Fibroblast of lung (primary cell): ENCODE measurements around the gene EFHC1. TPM values are rescaled to one million over a fixed set of nuclear protein-coding genes. Genes with fewer than 3 reads are reported as not detected.

Experiments
- DNase-seq, 2 donors: peaks; one replicate each; pipeline versions ENCODE4 v3.0.0 to v3.0.0-alpha.2; 2010; ENCODE audit warnings: low read depth in 2 of 2
- H2AFZ ChIP-seq: 2 replicates; pipeline ENCODE4 v1.5.1; 2012; ENCODE audit warnings: low read length, control low read depth, inconsistent platforms
- H3K27ac ChIP-seq: 2 replicates; pipeline ENCODE4 v1.5.1; 2011; ENCODE audit warnings: low read length, control low read depth; ENCODE audit not compliant: insufficient read depth
- H3K27me3 ChIP-seq: 2 replicates; pipeline ENCODE4 v1.5.1; 2011; ENCODE audit warnings: mild to moderate bottlenecking, low read length; ENCODE audit not compliant: control insufficient read depth, insufficient read depth
- H3K36me3 ChIP-seq: 2 replicates; pipeline ENCODE4 v1.5.1; 2011; ENCODE audit warnings: low read length; ENCODE audit not compliant: control insufficient read depth, insufficient read depth
- H3K4me1 ChIP-seq: 2 replicates; pipeline ENCODE4 v1.5.1; 2011; ENCODE audit warnings: low read length; ENCODE audit not compliant: control insufficient read depth, insufficient read depth; ENCODE audit errors: extremely low read depth
- H3K4me2 ChIP-seq: 2 replicates; pipeline ENCODE4 v1.5.1; 2011; ENCODE audit warnings: low read length, control low read depth; ENCODE audit not compliant: insufficient read depth; ENCODE audit errors: extremely low read depth
- H3K4me3 ChIP-seq, 4 experiments: fragments of 200-600 bp in 1 of 4; sonication (generic) in 1 of 4; replicated peaks in 1 of 4; 2 replicates each; pipeline ENCODE4 v1.5.1; 2011 to 2016; ENCODE audit warnings: low read length in 4 of 4, low read depth in 3 of 4, mild to moderate bottlenecking in 3 of 4, control low read depth in 2 of 4, inconsistent platforms in 1 of 4, mixed read lengths in 1 of 4; ENCODE audit not compliant: insufficient read depth in 1 of 4; ENCODE audit errors: control extremely low read depth in 1 of 4
- H3K79me2 ChIP-seq: 2 replicates; pipeline ENCODE4 v1.5.1; 2012; ENCODE audit warnings: mild to moderate bottlenecking, low read length, inconsistent platforms; ENCODE audit not compliant: control insufficient read depth, insufficient read depth
- H3K9ac ChIP-seq: 2 replicates; pipeline ENCODE4 v1.5.1; 2011; ENCODE audit warnings: mild to moderate bottlenecking, low read length, control low read depth; ENCODE audit not compliant: insufficient read depth
- H3K9me3 ChIP-seq: 2 replicates; pipeline ENCODE4 v1.5.1; 2012; ENCODE audit warnings: low read depth, low read length; ENCODE audit not compliant: control insufficient read depth, insufficient read depth
- H4K20me1 ChIP-seq: 2 replicates; pipeline ENCODE4 v1.5.1; 2011; ENCODE audit warnings: low read length; ENCODE audit not compliant: control insufficient read depth, insufficient read depth; ENCODE audit errors: extremely low read depth
- CTCF ChIP-seq, 2 donors: IDR thresholded peaks in 1 of 2; conservative IDR thresholded peaks in 1 of 2; 1 replicate in 1 of 2; 2 replicates in 1 of 2; pipeline ENCODE4 v1.5.1; 2011 to 2012; ENCODE audit warnings: low read length in 2 of 2, control low read depth in 1 of 2, inconsistent platforms in 1 of 2, low read depth in 1 of 2, mild to moderate bottlenecking in 1 of 2
- EZH2 ChIP-seq: IDR thresholded peaks from 2 replicates; pipeline ENCODE4 v1.5.1; 2012; ENCODE audit warnings: low read length, control low read depth, mild to moderate bottlenecking; ENCODE audit errors: missing control alignments
- polyA plus RNA-seq, 2 donors: library from polyadenylated mRNA; depleted of rRNA in 1 of 2; stranded (reverse) in 1 of 2; unstranded in 1 of 2; fragments of >200 nt; gene quantifications; 2 replicates each; pipeline ENCODE4 v1.2.1, GENCODE V29; 2011 to 2012; ENCODE audit warnings: missing spikeins in 1 of 2
- total RNA-seq: library from RNA; depleted of rRNA; stranded (reverse); fragments of >200 nt; gene quantifications from 2 replicates; pipeline ENCODE4 v1.2.1, GENCODE V29; 2014

Gene EFHC1
- total and polyA plus RNA-seq, 2 donors (not counting 1 experiment from before 2014, with no cell fraction given): 29.4 to 32.9 TPM

DNA sequence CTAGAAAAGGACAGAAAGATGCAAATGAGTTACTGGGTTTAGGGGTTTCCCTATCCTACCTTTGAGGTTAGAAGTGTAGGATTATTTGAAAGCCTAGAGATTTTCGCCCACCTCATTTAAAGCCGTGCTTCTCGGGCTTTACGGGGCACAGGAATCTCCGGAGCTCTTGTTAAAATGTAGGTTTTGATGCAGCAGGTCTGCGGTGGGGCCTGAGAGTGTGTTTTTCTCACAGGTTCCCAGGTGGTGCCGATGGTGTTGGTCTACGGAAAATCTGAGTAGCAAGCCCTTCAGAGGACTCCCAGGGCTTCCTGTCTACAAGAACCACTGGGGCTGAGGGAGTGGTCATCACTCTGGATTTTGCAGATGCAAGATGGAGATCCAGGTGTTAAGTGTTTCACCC, 109.2 kb downstream of the EFHC1 start:
- peaks cover 84% of the 10 kb centered on the region for H3K79me2 ChIP-seq
- H3K36me3 ChIP-seq: peaks cover 18% of the 10 kb centered on the region

GRCh38 chr6:52530351-52530750, 110.2 kb downstream of the EFHC1 start:
- H3K9me3 ChIP-seq: no peaks in the 10 kb centered on the region
- no peak overlapping the region for H3K9ac ChIP-seq
- TF ChIP-seq CTCF (conservative IDR thresholded peaks at IDR 0.05 in 1 of 2, IDR thresholded peaks at IDR 0.05 in 1 of 2; ENCODE audit: low read depth in 1 of 2, low read length in 2 of 2): no peak
- no peak for TF ChIP-seq EZH2
- no peak for DNase-seq
- H4K20me1 ChIP-seq: no peaks in the 10 kb centered on the region
- no peak overlapping the region for H3K4me3 ChIP-seq
- peaks cover 15% of the 10 kb centered on the region for H3K4me1 ChIP-seq
- no peak overlapping the region for H3K27ac ChIP-seq
- H3K27me3 ChIP-seq: no peaks in the 10 kb centered on the region
- peaks cover 83% of the 10 kb centered on the region for H3K79me2 ChIP-seq
- peaks cover 24% of the 10 kb centered on the region for H3K36me3 ChIP-seq
- H3K4me2 ChIP-seq: no peak overlapping the region
- H2AFZ ChIP-seq: no peak overlapping the region

More for the DNA sequence above, 109.2 kb downstream of the EFHC1 start:
- H3K9ac ChIP-seq: no peak overlapping the region
- no peak overlapping the region for H3K4me3 ChIP-seq
- TF ChIP-seq EZH2 (no peak), CTCF (conservative IDR thresholded peaks at IDR 0.05 in 1 of 2, IDR thresholded peaks at IDR 0.05 in 1 of 2; ENCODE audit: low read depth in 1 of 2, low read length in 2 of 2) (no peak)
- no peaks in the 10 kb centered on the region for H4K20me1 ChIP-seq
- H3K9me3 ChIP-seq: no peaks in the 10 kb centered on the region
- DNase-seq: no peak
- no peak overlapping the region for H3K4me2 ChIP-seq
- H3K27ac ChIP-seq: no peak overlapping the region
- no peaks in the 10 kb centered on the region for H3K27me3 ChIP-seq
- peaks cover 15% of the 10 kb centered on the region for H3K4me1 ChIP-seq
- no peak overlapping the region for H2AFZ ChIP-seq

DNA sequence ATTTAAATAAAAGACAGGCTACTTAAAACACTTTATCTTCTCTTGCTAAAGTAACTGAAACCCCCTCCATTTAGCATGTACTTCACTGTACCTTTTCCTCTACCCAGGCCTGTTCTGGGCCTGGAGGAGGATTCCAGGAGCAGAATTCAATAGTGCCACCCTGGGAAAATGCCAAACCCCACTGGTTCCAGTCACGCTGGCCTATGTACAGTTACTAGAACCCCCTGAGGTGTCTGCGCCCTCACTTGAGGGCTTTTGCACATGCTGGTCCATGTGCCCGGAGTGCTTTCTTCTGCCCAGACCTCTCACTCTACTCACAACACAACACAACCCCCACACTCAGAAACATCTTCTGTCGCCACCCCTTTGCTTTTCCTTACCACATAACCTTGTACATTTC, 111.3 kb downstream of the EFHC1 start:
- TF ChIP-seq CTCF (conservative IDR thresholded peaks at IDR 0.05 in 1 of 2, IDR thresholded peaks at IDR 0.05 in 1 of 2; ENCODE audit: low read depth in 1 of 2, low read length in 2 of 2): no peak
- TF ChIP-seq EZH2: no peak
- Histone ChIP-seq H3K4me3 (no peak overlapping the region), H3K27me3 (no peaks in the 10 kb centered on the region), H4K20me1 (no peaks in the 10 kb centered on the region), H2AFZ (no peak overlapping the region), H3K36me3 (peaks cover 24% of the 10 kb centered on the region), H3K9me3 (no peaks in the 10 kb centered on the region), H3K4me2 (no peak overlapping the region), H3K4me1 (peaks cover 17% of the 10 kb centered on the region), H3K9ac (no peak overlapping the region), H3K79me2 (peaks cover 83% of the 10 kb centered on the region), H3K27ac (no peak overlapping the region)
- no peak for DNase-seq
